Fibroblast of peridontal ligament (primary cell): ENCODE results near the gene PSMC4.
"Not testable (repeated sequence)": the region's sequence is repeated elsewhere in the genome, so short reads cannot be mapped to it uniquely, and the experiment has no call there.

Source experiments
- DNase-seq: peaks from one replicate; pipeline ENCODE4 v3.0.0-alpha.2; 2010; ENCODE audit errors: extremely low read depth

PSMC4 gene

DNA sequence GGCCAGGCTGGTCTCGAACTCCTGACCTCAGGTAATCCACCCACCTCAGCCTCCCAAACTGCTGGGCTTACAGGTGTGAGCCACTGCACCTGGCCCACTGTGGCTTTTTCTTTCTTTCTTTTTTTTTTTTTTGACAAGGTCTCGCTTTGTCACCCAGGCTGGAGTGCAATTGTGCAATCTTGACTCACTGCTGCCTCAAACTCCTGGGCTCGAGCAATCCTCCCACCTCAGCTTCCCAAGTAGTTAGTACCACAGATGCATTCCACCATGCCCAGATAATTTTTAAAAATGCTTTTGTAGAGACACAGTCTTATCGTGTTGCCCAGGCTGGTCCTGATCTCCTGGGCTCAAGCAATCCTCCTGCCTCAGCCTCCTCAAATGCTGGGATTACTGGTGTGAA, 24.4 kb upstream of the PSMC4 start:
- DNase-seq = no peak

DNA sequence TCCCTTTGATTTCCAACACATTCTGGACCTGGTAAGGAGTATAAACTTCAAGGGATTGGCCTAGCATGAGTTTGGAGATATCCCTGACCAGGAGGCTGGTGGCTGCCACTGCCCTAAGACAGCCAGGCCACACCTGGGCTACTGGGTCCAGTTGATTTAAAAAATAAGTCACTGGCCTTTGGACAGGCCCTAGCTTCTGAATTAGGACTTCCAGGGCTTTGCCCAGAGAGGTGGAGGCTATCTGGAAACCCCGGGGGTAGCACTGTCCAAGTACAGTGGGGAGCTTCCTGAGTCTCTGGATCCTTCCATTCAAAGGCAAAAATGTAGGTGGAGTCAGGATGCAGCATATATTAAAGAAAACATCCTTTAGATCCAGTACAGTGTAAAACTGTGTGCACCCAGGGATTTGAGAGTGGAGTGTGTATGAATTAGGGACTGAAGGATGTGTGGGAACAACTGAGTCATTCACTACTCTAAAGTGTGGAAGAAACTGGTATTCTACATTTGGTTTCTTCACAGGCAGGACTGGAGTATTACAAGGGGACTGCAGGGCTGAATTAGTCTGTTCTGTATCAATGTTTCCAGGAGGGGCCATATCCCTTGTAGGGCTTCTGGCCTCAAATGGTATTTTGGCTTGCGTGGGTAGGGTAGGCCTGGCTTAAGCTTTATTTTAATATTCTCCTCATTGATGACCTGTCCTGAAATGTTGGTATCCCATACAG, 21.8 kb upstream of the PSMC4 start:
- DNase-seq = no peak

DNA sequence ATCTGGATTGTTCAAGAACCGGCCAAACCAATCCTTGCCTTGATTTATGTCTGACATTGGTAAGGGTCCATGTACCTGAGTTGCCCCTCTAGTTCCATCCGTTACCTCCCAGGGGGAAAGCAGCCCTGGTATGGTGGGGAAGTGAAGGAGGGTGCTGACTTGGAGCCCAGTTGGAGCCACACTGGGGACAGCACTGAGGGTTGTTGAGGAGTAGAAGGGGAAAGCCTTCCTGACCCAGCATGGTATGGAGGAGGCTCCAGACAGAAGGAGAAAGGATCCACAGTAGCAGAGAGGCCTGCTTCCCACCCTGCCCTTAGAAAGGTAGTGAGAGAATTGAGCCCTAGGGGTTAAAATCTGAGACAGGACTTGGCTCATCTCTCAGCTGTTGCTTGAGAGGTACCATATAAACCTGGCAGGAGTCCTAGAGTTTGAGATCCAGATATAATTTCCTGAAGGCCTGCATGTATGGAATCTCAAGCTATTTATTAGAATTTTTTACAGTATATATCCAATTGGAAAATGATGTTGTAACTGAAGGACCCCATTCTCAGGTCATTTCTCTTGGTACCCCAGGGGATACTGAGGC, 19.8 kb upstream of the PSMC4 start:
- no peak for DNase-seq

DNA sequence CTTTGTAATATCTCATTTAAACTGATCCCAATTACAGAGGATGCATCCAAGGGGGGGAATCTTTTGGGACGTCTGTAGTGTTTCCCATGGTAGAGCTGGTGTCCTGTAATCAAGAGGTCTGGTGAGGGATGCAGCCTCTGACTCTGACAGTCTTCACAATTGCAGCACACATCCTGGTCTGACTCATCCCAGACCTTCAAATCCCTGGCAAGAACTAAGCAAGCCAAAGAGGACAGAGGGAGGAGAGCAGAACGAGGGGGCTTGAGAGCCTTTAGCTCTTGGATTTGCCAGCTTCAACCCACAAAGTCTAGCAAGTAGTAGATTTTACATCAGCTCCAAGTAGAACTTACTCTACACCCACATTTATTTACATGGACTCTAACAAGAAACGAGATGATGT, 19.3 kb upstream of the PSMC4 start:
- peak; percentile 19 for DNase-seq

DNA sequence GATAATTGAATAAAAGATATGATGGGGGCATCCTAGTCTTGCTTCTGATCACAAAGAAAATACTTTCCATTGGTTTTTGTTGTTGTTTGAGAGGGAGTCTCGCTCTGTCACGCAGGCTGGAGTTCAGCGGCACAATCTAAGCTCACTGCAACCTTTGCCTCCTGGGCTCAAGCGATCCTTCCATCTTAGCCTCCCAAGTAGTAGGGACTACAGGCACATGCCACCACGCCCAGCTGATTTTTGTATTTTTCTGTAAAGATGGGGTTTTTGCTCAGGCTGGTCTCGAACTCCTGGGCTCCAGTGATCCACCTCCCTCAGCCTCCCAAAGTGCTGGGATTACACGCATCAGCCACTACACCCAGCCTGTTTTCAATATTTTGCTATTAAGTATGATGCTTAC, 17.1 kb upstream of the PSMC4 start:
- no peak for DNase-seq

DNA sequence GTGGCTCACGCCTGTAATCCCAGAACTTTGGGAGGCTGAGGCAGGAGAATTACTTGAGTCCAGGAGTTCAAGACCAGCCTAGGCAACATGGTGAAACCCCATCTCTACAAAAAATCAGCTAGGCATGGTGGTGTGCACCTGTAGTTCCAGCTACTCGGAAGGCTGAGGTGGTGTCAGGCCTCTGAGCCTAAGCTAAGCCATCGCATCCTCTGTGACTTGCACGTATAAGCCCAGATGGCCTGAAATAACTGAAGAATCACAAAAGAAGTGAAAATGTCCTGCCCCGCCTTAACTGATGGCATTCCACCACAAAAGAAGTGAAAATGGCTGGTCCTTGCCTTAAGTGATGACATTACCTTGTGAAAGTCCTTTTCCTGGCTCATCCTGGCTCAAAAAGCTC, 13.1 kb upstream of the PSMC4 start:
- DNase-seq = not testable (repeated sequence)

DNA sequence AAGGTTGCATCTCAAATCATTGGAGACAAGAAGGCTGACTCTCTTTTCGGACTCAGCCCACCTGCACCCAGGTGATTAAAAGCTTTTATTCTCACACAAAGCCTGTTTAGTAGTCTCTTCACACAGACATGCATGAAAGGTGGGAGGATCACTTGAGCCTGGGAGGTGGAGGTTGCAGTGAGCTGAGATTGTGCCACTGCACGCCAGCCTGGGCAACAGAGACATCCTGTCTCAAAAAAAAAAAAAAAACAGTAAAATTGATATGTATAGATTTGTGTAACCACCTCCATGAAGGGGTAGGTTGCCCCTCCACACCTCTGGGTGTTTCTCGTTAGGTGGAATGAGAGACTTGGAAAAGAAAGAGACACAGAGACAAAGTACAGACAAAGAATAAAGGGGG, 12.0 kb upstream of the PSMC4 start:
- not testable (repeated sequence) for DNase-seq

DNA sequence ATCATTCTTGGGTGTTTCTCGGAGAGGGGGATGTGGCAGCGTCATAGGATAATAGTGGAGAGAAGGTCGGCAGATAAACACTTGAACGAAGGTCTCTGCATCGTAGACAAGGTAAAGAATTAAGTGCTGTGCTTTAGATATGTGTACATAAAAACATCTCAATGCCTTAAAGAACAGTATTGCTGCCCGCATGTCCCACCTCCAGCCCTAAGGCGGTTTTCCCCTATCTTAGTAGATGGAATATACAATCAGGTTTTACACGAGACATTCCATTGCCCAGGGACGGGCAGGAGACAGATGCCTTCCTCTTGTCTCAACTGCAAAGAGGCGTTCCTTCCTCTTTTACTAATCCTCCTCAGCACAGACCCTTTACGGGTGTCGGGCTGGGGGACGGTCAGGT, 11.6 kb upstream of the PSMC4 start:
- not testable (repeated sequence) for DNase-seq

DNA sequence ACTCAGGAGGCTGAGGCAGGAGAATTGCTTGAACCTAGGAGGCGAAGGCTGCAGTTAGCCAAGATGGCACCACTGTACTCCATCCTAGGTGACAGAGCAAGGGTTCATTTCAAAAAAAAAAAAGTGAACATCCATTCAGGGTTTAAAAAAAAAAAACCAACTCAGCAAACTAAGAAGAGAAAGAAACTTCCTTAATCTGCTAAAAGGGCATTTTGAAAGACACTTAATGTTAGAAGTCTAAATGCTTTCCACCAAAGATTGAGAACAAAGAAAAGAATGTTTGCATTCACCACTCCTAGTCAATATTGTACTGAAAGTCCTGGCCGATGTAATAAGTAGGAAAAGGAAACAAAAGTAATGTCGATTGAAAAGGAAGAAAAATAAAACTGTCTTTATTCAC, 7.1 kb upstream of the PSMC4 start:
- no peak for DNase-seq

DNA sequence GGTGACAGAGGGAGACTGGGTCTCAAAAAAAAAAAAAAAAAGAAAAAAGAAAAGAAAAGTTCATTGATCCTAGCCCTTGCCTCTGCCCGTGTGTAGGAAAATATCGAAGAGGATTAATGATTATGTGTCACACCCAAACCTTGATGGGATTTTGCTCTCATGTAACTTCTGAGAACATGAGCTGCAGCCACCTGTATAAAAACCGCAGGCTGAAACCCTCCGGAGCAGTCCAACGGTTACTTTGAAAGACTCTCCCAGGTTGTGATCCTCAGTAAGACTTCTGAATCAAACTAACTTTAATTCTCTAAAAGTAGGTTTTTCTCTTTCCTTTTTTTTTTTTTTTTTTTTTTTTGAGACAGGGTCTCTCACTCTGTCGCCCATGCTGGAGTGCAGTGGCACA, 4.3 kb upstream of the PSMC4 start:
- no peak for DNase-seq

DNA sequence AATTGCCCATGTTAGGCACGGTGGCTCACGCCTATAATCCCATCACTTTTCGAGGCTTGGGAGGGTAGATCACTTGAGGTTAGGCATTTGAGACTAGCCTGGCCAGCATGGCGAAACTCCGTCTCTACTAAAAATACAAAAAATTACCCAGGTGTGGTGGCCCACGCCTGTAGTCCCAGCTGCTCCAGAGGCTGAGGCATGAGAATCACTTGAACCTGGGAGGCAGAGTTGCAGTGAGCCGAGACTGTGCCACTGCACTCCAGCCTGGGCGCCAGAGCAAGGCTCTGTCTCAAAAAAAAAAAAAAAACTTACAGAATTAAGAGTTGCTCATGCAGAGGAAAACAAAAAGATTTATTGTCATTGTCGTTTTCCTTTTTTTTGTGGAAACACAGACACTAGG, 3.4 kb upstream of the PSMC4 start:
- no peak for DNase-seq

DNA sequence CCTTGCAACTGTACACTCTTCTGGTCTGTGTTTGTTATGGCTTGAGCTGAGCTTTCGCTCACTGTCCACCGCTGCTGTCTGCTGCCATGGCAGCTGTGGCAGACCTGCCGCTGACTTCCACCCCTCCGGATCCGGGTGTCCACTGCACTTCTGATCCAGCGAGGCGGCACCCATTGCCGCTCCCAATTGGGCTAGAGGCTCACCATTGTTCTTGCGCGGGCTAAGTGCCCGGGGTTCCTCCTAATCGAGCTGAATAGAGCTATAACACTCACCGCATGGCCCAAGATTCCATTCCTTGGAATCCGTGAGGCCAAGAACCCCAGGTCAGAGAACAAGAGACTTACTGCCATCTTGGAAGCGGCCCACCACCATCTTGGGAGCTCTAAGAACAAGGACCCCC, 2.2 kb upstream of the PSMC4 start:
- no peak for DNase-seq

DNA sequence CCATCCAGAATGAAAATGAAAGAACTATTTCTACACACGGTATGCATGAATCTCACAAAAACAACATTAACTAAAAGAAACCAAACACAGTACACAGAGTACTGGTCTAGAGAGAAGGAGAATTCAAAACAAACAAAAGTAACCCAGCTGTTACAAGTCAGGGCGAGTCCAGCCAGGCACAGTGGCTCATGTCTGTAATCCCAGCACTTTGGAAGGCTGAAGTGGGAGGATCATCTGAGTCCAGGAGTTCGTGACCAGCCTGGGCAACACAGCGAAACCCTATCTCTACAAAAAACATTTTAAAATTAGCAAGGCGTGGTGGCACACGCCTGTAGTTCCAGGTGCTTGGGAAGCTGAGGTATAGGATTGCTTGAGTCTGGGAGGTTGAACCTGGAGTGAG, 1.7 kb upstream of the PSMC4 start:
- peak; percentile 13 for DNase-seq

DNA sequence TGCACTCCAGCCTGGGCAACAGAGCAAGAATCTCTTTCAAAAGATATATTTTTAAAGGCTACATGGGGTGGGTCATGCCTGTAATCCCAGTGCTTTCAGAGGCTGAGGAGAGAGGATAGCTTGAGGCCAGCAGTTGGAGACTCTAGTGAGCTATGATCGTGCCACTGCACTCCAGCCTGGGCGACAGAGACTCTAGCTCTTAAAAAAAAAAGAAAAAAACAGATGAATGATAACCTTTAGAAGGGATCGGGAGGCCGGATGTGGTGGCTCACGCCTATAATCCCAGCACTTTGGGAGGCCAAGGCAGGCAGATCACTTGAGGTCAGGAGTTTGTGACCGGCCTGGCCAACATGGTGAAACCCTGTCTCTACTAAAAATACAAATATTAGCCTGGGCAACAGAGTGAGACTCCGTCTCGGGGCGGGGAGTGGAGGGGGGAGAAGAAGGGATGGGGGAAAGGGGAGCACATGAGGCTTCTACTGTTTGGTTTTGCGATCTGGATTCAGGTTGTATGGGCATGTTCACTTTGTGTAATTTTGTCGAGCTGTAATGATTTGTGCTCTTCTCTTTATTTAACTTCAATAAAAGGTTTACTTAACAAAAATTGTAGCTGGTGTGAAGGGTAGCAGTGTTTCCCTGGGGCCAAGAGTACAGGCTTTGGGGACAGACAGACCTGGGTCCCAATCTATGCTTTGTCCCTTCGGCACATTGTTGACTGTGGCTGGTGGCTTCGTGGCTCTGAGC, 1.1 kb upstream of the PSMC4 start:
- DNase-seq = no peak

DNA sequence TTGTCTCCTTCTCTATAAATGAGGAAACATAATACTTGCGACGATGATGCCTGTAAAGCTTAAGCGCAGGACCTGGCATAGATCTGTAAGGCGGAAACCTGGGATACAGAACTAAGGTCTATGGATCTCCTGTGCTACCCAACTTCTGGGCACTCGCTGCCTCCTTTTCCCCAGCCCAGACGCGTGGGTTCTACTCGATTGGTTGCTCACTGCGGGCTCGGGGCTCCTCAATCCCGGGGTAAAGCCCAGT, 615 bp upstream of the PSMC4 start:
- DNase-seq = peak; percentile 47

DNA sequence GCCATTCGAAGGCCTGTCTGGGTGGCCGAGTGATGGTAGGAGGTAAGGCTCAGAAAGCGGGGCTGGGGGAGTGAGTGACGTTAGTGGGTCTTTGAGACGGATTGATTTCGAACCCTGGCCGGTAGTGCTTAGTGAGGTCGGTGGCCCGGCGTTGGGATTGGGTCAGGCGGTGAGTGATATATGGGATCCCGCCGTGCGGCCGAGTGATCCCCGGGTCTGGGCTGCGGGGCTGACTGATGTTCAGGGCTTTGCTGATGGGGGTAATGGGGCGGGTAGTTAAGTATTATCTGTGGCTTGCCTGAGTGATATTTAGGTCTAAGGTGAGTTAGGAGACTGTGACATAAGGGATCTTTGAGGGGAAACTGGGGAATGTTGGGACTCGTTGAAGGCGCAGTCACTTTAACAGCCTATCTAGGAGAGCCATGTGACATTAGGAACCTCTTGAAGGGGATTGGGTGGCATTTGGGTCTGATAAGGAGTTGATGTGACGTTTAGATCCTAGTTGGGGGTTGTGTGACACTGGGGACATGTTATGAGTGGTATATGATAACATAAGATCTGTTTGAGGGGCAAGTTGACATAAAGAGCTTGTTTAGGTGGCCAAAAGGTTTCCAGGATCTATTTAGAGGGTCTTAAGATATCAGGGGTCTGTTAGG, 543 bp downstream of the PSMC4 start:
- DNase-seq = no peak

DNA sequence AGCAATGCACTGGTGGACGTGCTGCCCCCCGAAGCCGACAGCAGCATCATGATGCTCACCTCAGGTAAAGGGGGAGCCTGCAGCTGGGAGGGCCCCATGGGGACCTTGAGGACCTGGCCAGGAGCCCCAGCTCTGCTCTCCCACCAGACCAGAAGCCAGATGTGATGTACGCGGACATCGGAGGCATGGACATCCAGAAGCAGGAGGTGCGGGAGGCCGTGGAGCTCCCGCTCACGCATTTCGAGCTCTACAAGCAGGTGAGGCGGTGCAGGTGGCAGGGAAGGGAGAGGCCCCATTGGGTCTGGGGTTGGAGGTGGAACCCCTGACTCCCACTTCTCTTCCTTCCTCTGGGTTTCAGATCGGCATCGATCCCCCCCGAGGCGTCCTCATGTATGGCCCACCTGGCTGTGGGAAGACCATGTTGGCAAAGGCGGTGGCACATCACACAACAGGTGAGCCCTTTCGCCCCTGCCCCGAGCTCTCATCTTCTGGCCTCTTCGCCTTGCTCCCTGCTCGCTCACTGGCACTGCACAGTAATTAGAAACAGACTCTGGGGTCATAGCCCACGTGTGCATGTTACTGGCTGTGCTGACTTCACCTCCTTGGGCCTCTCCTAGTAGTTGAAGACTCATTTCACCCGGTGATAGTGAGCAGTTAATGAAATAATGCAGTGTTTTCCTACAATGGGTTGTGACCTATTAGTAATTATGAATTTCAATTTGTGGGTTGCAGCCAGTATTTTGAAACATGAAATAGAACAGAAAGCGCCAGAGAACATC, 3.6 kb downstream of the PSMC4 start:
- no peak for DNase-seq

DNA sequence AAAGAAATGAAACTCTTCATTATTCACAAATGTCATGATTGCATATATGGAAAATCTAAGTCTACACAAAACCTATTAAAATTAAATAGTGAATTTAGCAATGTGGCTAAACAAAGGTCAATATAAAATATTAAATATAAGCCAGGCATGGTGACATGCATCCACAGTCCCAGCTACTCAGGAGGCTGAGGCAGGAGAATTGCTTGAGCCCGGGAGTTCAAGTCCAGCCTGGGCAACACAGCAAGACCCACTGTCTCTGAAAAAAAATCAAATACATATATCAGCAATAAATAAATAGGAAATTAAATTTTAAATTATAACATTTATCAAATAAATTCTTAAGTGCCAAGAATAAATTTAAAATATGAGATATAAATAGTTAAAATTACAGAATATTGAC, 11.9 kb downstream of the PSMC4 start:
- no peak for DNase-seq

DNA sequence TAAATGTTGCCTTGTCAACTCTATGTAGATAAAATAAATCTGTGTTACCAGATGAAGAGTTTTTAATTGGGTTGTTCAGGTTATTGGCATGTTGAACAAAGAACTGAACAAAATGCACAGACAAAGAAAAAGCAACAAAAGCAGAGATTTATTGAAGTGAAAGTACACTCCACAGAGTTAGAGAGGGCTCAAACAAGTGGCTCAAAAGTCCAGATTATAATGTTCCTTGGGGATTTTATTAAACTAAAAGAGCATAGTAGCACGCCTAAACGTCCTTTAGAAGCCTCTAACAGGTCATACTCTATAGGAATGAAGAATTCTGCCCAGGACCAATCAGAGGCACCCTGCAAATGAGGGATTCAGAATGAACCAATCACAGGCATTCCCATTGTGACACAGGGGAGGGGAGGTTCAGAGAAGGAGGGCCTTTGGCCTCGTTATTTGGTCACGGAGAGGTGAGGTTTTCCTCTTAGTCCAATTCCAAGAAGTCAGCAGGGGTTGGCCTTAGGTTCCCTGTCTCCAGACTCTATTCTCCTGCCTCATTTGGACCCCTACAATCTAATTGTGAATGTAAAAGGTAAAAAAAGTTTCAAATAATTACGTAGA, 12.8 kb downstream of the PSMC4 start:
- DNase-seq = no peak

DNA sequence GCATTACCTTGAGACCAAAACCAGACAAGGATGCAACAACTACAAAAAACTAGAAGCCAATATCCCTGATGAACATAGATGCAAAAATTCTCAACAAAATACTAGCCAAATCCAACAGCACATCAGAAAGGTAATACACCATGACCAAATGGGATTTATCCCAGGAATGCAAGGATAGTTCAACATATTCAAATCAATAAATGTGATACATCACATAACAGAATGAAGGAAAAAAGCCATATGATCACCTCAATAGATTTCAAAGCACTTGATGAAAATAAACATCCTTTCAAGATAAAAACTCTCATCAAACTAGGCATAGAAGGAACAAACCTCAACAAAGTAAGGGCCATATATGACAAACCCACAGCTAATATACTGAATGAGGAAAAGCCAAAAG, 15.7 kb downstream of the PSMC4 start:
- no peak for DNase-seq

DNA sequence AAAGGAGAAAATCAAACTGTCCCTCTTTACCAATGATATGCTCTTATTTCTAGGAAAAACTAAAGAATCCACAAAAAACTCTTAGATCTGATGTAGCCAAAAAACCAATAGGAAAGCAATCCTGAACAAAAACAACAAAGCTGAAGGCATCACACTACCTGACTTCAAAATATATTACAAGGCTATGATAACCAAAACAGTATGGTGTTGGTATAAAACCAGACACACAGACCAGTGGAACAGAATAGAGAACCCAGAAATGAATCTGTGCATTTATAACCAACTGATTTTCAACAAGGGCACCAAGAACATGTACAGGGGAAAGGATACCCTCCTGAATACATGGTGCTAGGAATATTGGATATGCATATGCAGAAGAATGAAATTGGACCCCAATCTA, 16.2 kb downstream of the PSMC4 start:
- no peak for DNase-seq

DNA sequence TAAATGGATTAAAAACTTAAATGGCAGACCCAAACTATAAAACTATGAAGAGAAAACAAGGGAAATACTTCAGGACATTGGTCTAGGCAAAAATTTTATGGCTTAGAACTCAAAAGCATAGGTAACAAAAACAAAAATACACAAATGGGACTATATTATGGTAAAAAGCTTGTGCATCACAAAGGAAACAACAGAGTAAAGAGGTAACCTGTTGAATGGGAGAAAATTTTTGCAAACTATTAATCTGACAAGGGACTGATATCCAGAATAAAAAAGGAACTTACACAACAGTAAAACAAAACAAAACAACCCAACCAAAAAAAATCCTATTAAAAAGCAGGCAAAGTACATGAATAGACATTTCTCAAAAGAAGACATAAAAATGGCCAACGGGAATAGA, 16.6 kb downstream of the PSMC4 start:
- no peak for DNase-seq
